NT2/D1 (cell line): ENCODE measurements around the gene LTN1.

ENCODE experiments used
- DNase-seq: peaks from one replicate; pipeline ENCODE4 v3.0.0-alpha.2; 2011; ENCODE audit warnings: low read depth, low spot score
- H3K27me3 ChIP-seq: 2 replicates; pipeline ENCODE4 v1.6.0; 2011; ENCODE audit warnings: mild to moderate bottlenecking; ENCODE audit not compliant: insufficient read length, insufficient read depth
- H3K36me3 ChIP-seq: 2 replicates; pipeline ENCODE4 v1.6.1; 2011; ENCODE audit warnings: mild to moderate bottlenecking, low read length, mixed read lengths; ENCODE audit not compliant: insufficient read depth, insufficient read length
- H3K4me1 ChIP-seq: 2 replicates; pipeline ENCODE4 v1.5.1; 2011; ENCODE audit not compliant: insufficient read depth, insufficient read length
- H3K4me3 ChIP-seq: 2 replicates; pipeline ENCODE4 v1.5.1; 2011; ENCODE audit warnings: low read depth; ENCODE audit not compliant: insufficient read length
- H3K9ac ChIP-seq: 2 replicates; pipeline ENCODE4 v1.6.0; 2011; ENCODE audit warnings: low read depth; ENCODE audit not compliant: insufficient read length
- H3K9me3 ChIP-seq: 2 replicates; pipeline ENCODE4 v1.5.1; 2011; ENCODE audit warnings: mild to moderate bottlenecking, low read length; ENCODE audit not compliant: insufficient read depth
- SUZ12 ChIP-seq: IDR thresholded peaks from 2 replicates; pipeline ENCODE4 v1.6.1; 2011; ENCODE audit not compliant: insufficient read length, insufficient read depth; ENCODE audit errors: extremely low read depth
- YY1 ChIP-seq: IDR thresholded peaks from 2 replicates; pipeline ENCODE4 v1.6.1; 2011; ENCODE audit not compliant: insufficient read length, insufficient read depth
- ZNF274 ChIP-seq: IDR thresholded peaks from 2 replicates; pipeline ENCODE4 v1.6.1; 2011; ENCODE audit warnings: mild to moderate bottlenecking, low read depth, low read length

Gene LTN1

GRCh38 chr21:28908351-28908750 lies 84.3 kb downstream of the LTN1 start:
- DNase-seq, result no peak
- H3K4me3 ChIP-seq, result no peak overlapping the region
- no peaks in the 10 kb centered on the region for H3K4me1 ChIP-seq
- TF ChIP-seq ZNF274 (no peak), YY1 (no peak), SUZ12 (no peak)
- H3K9ac ChIP-seq, result no peak overlapping the region
- 0 out of 2 replicates have a peak, but pooled peaks cover 3% of the 10 kb centered on the region for H3K9me3 ChIP-seq
- no peaks in the 10 kb centered on the region for H3K27me3 ChIP-seq
- H3K36me3 ChIP-seq, result no peaks in the 10 kb centered on the region

- Histone ChIP-seq H3K9me3 (0 out of 2 replicates have a peak, but pooled peaks cover 7% of the 10 kb centered on the region), H3K4me1 (no peaks in the 10 kb centered on the region), H3K27me3 (no peaks in the 10 kb centered on the region), H3K9ac (no peak overlapping the region), H3K4me3 (no peak overlapping the region), H3K36me3 (no peaks in the 10 kb centered on the region)
- DNase-seq, result no peak
- no peak for TF ChIP-seq YY1
- no peak for TF ChIP-seq ZNF274
- TF ChIP-seq SUZ12, result no peak
Measured at GRCh38 chr21:28906841-28907240, 85.8 kb downstream of the LTN1 start.

GRCh38 chr21:28906236-28906635 lies 86.4 kb downstream of the LTN1 start:
- no peaks in the 10 kb centered on the region for H3K4me1 ChIP-seq
- no peaks in the 10 kb centered on the region for H3K27me3 ChIP-seq
- 0 out of 2 replicates have a peak, but pooled peaks cover 7% of the 10 kb centered on the region for H3K9me3 ChIP-seq
- no peaks in the 10 kb centered on the region for H3K36me3 ChIP-seq
- H3K4me3 ChIP-seq, result no peak overlapping the region
- TF ChIP-seq SUZ12 (no peak), YY1 (no peak), ZNF274 (no peak)
- no peak overlapping the region for H3K9ac ChIP-seq
- DNase-seq, result no peak

GRCh38 chr21:28904961-28905435 lies 87.7 kb downstream of the LTN1 start:
- Histone ChIP-seq H3K4me1 (no peaks in the 10 kb centered on the region), H3K4me3 (no peak overlapping the region), H3K9me3 (0 out of 2 replicates have a peak, but pooled peaks cover 7% of the 10 kb centered on the region), H3K36me3 (no peaks in the 10 kb centered on the region), H3K27me3 (no peaks in the 10 kb centered on the region), H3K9ac (no peak overlapping the region)
- no peak for DNase-seq
- no peak for TF ChIP-seq ZNF274
- TF ChIP-seq SUZ12, result no peak
- no peak for TF ChIP-seq YY1

- Histone ChIP-seq H3K27me3 (no peaks in the 10 kb centered on the region), H3K4me1 (no peaks in the 10 kb centered on the region), H3K4me3 (no peak overlapping the region), H3K36me3 (no peaks in the 10 kb centered on the region), H3K9me3 (0 out of 2 replicates have a peak, but pooled peaks cover 7% of the 10 kb centered on the region), H3K9ac (no peak overlapping the region)
- TF ChIP-seq SUZ12 (no peak), YY1 (no peak), ZNF274 (no peak)
- no peak for DNase-seq
Measured at GRCh38 chr21:28903448-28903847, 89.2 kb downstream of the LTN1 start.

GRCh38 chr21:28900481-28900880 lies 92.2 kb downstream of the LTN1 start:
- no peaks in the 10 kb centered on the region for H3K4me1 ChIP-seq
- no peak for DNase-seq
- no peak for TF ChIP-seq SUZ12
- no peak for TF ChIP-seq YY1
- TF ChIP-seq ZNF274, result no peak
- no peaks in the 10 kb centered on the region for H3K27me3 ChIP-seq
- 0 out of 2 replicates have a peak, but pooled peaks cover 7% of the 10 kb centered on the region for H3K9me3 ChIP-seq
- no peak overlapping the region for H3K4me3 ChIP-seq
- no peak overlapping the region for H3K9ac ChIP-seq
- H3K36me3 ChIP-seq, result no peaks in the 10 kb centered on the region

GRCh38 chr21:28899744-28900143 lies 92.9 kb downstream of the LTN1 start:
- Histone ChIP-seq H3K4me3 (no peak overlapping the region), H3K9ac (no peak overlapping the region), H3K9me3 (0 out of 2 replicates have a peak, but pooled peaks cover 7% of the 10 kb centered on the region), H3K36me3 (no peaks in the 10 kb centered on the region), H3K27me3 (no peaks in the 10 kb centered on the region), H3K4me1 (no peaks in the 10 kb centered on the region)
- DNase-seq, result no peak
- TF ChIP-seq SUZ12 (no peak), YY1 (no peak), ZNF274 (no peak)

- no peak overlapping the region for H3K4me3 ChIP-seq
Measured at GRCh38 chr21:28899220-28899619, 93.5 kb downstream of the LTN1 start.

More at GRCh38 chr21:28899220-28899619, 93.5 kb downstream of the LTN1 start:
- H3K9ac ChIP-seq, result no peak overlapping the region
- no peaks in the 10 kb centered on the region for H3K4me1 ChIP-seq
- TF ChIP-seq SUZ12 (no peak), ZNF274 (no peak), YY1 (no peak)
- H3K36me3 ChIP-seq, result no peaks in the 10 kb centered on the region
- 0 out of 2 replicates have a peak, but pooled peaks cover 7% of the 10 kb centered on the region for H3K9me3 ChIP-seq
- H3K27me3 ChIP-seq, result no peaks in the 10 kb centered on the region
- DNase-seq, result no peak
